K562 (cell line): ENCODE data around the gene HOXA7. TPM values are rescaled to one million over a fixed set of nuclear protein-coding genes. Genes with fewer than 3 reads are reported as not detected.

Experiments used
- ATAC-seq: fragments of 200-7000 bp; cut with Tn5 transposase; 3 replicates; pipeline ENCODE4 v1.9.1; 2020; ENCODE audit warnings: moderate library complexity
- BruUV-seq: library from RNA; stranded (reverse); fragments of 400-500 nt; replicated peaks from 2 replicates; lab custom pipeline; 2021; lab: Mats Ljungman, UMichigan
- CTCF ChIA-PET: fragments of 300-600 bp; formaldehyde crosslinking; extraction: SDS; loops from one replicate; lab custom pipeline; 2021; ENCODE audit warnings: low intra/inter-chr PET ratio; lab: Yijun Ruan, JAX
- POLR2A ChIA-PET: fragments of 300-600, 350-650 bp; sonication (Branson Sonifier 250); formaldehyde crosslinking; extraction: SDS; loops from one replicate; lab custom pipeline; 2021; ENCODE audit warnings: antibody characterized with exemption, inconsistent platforms; lab: Yijun Ruan, JAX
- DNase-seq, 4 experiments: peaks; one replicate each; pipeline versions ENCODE4 v3.0.0 to v3.0.0-alpha.2; 2011 to 2018; ENCODE audit warnings: low spot score in 3 of 4, mixed read lengths in 3 of 4; ENCODE audit errors: extremely low read depth in 1 of 4
- FAIRE-seq: peaks from 2 replicates; lab custom pipeline; 2011; peaks lifted over from hg19 to GRCh38; lab: Jason Lieb, UNC
- H2AFZ ChIP-seq: 2 replicates; pipeline ENCODE4 v1.6.0; 2011; ENCODE audit warnings: low read depth, low read length, control low read depth, inconsistent platforms
- H3K27ac ChIP-seq: fragments of 200-600 bp; 3 replicates; pipeline ENCODE4 v1.8.0; 2011; ENCODE audit warnings: low read depth, mild to moderate bottlenecking, control low read depth, inconsistent platforms, low read length, moderate library complexity, mixed read lengths; ENCODE audit errors: extremely low read depth
- H3K27me3 ChIP-seq, 2 experiments: fragments of 300-600 bp in 1 of 2; 2 replicates in 1 of 2; 3 replicates in 1 of 2; pipeline versions ENCODE4 v1.6.0 to v1.8.0; 2011; ENCODE audit warnings: inconsistent platforms in 2 of 2, low read length in 2 of 2, mild to moderate bottlenecking in 1 of 2, mixed read lengths in 1 of 2, moderate library complexity in 1 of 2; ENCODE audit not compliant: control insufficient read depth in 2 of 2, insufficient read depth in 2 of 2
- H3K36me3 ChIP-seq: fragments of 300-600 bp; 3 replicates; pipeline ENCODE4 v1.8.0; 2011; ENCODE audit warnings: mild to moderate bottlenecking, low read length, inconsistent platforms; ENCODE audit not compliant: control insufficient read depth, insufficient read depth
- H3K4me1 ChIP-seq, 2 experiments: fragments of 200-600 bp in 1 of 2; replicated peaks in 1 of 2; 2 replicates in 1 of 2; 3 replicates in 1 of 2; pipeline versions ENCODE4 v1.5.1 to v1.8.0; 2011; ENCODE audit warnings: inconsistent platforms in 2 of 2, low read length in 2 of 2, mild to moderate bottlenecking in 1 of 2, mixed read lengths in 1 of 2, moderate library complexity in 1 of 2; ENCODE audit not compliant: control insufficient read depth in 2 of 2, insufficient read depth in 2 of 2
- H3K4me2 ChIP-seq: 2 replicates; pipeline ENCODE4 v1.6.1; 2011; ENCODE audit warnings: low read length, control low read depth, inconsistent platforms, mixed read lengths; ENCODE audit not compliant: insufficient read depth
- H3K4me3 ChIP-seq: fragments of 200-600 bp; sonication (generic), shearing (Covaris generic); 2 replicates; pipeline ENCODE4 v1.5.1; 2016; ENCODE audit warnings: control low read depth, inconsistent platforms
- H3K79me2 ChIP-seq: fragments of 200-600 bp; 3 replicates; pipeline ENCODE4 v1.8.0; 2011; ENCODE audit warnings: low read length, inconsistent platforms; ENCODE audit not compliant: control insufficient read depth, insufficient read depth
- H3K9ac ChIP-seq, 2 experiments: 2 replicates each; pipeline versions ENCODE4 v1.6.0 to v1.6.1; 2011; ENCODE audit warnings: low read depth in 2 of 2, low read length in 2 of 2, control low read depth in 1 of 2, inconsistent platforms in 1 of 2, mild to moderate bottlenecking in 1 of 2, mixed read lengths in 1 of 2; ENCODE audit not compliant: insufficient read depth in 1 of 2
- H3K9me1 ChIP-seq: one replicate; pipeline ENCODE4 v1.6.0; 2011; ENCODE audit warnings: inconsistent platforms, mild to moderate bottlenecking, low read length, moderate library complexity; ENCODE audit not compliant: control insufficient read depth, insufficient read depth
- H3K9me3 ChIP-seq: replicated peaks from 2 replicates; pipeline ENCODE4 v1.5.1; 2011; ENCODE audit warnings: low read depth, low read length, inconsistent platforms; ENCODE audit not compliant: control insufficient read depth, insufficient read depth
- H4K20me1 ChIP-seq: replicated peaks from 2 replicates; pipeline ENCODE4 v1.6.1; 2011; ENCODE audit warnings: low read length, inconsistent platforms, mixed read lengths; ENCODE audit not compliant: control insufficient read depth, insufficient read depth
- KAT8 ChIP-seq: fragments of 450-650 bp; IDR thresholded peaks from 2 replicates; pipeline ENCODE4 v1.6.1; 2016; ENCODE audit warnings: low read depth, mild to moderate bottlenecking
- KHSRP ChIP-seq: fragments of 450-650 bp; IDR thresholded peaks from 2 replicates; pipeline ENCODE4 v1.6.1; 2017
- NELFE ChIP-seq: IDR thresholded peaks from 2 replicates; pipeline ENCODE4 v1.6.1; 2011; ENCODE audit warnings: mild to moderate bottlenecking; ENCODE audit not compliant: insufficient read depth, insufficient read length
- RBM34 ChIP-seq: fragments of 200-400 bp; formaldehyde crosslinking; IDR thresholded peaks from 2 replicates; pipeline ENCODE4 v1.6.1; 2018; ENCODE audit warnings: low read length, borderline replicate concordance; ENCODE audit not compliant: insufficient read depth
- SP1 ChIP-seq: sonication (generic); formaldehyde crosslinking; IDR thresholded peaks from 2 replicates; pipeline ENCODE4 v1.8.1; 2022; ENCODE audit warnings: mild to moderate bottlenecking, missing genetic modification reagents
- SRSF3 ChIP-seq: fragments of 200-400 bp; formaldehyde crosslinking; IDR thresholded peaks from 2 replicates; pipeline ENCODE4 v1.6.1; 2016; ENCODE audit warnings: mild to moderate bottlenecking, low read length, moderate library complexity; ENCODE audit not compliant: insufficient read depth
- TCF15 ChIP-seq: fragments of 250-450 bp; sonication (Bioruptor Pico); IDR thresholded peaks from 2 replicates; pipeline ENCODE4 v1.8.0; 2022; ENCODE audit warnings: moderate library complexity, mild to moderate bottlenecking, inconsistent platforms
- TCF7 ChIP-seq: sonication (generic); IDR thresholded peaks from 2 replicates; pipeline ENCODE4 v1.6.1; 2016; ENCODE audit warnings: antibody characterized with exemption, borderline replicate concordance
- ZNF311 ChIP-seq: fragments of 250-450 bp; sonication (Bioruptor Pico); IDR thresholded peaks from 2 replicates; pipeline ENCODE4 v1.4.0; 2020; ENCODE audit warnings: mild to moderate bottlenecking, moderate library complexity
- ZNF518B ChIP-seq: fragments of 250-450 bp; sonication (Bioruptor Pico); IDR thresholded peaks from 2 replicates; pipeline ENCODE4 v1.5.0; 2021; ENCODE audit warnings: mild to moderate bottlenecking, moderate library complexity
- ZNF589 ChIP-seq: fragments of 200-800 bp; sonication (Bioruptor generic); IDR thresholded peaks from 2 replicates; pipeline ENCODE4 v1.6.1; 2016; ENCODE audit warnings: low read depth, missing genetic modification characterization, missing compliant biosample characterization
- ZZZ3 ChIP-seq: fragments of 450-650 bp; IDR thresholded peaks from 2 replicates; pipeline ENCODE4 v1.6.1; 2016; ENCODE audit warnings: antibody characterized with exemption, mild to moderate bottlenecking, moderate library complexity
- WGBS: fragments of 100-300 bp; shearing (Covaris generic); methylation state at CpG from one replicate; pipeline ENCODE4 v1.1.6; 2016; ENCODE audit warnings: low coverage, mixed read lengths; ENCODE audit not compliant: insufficient coverage; ENCODE audit errors: missing lambda C conversion rate; 5-methylcytosine and 5-hydroxymethylcytosine counted together
- in situ Hi-C: fragments of 300-500 bp; cut with MboI; formaldehyde crosslinking; loops from 4 replicates; pipeline ENCODE4 v1.15.0; 2018; ENCODE audit warnings: inconsistent platforms, mixed read lengths
- intact Hi-C: fragments of 100-400 bp; cut with micrococcal nuclease; formaldehyde crosslinking; loops from 2 replicates; pipeline ENCODE4 v1.14.2; 2022
- polyA plus RNA-seq, 8 experiments: library from polyadenylated mRNA; depleted of rRNA in 4 of 8; stranded (reverse) in 5 of 8; unstranded in 3 of 8; fragments of >200 nt; fragmentation: Nextera tagmentation in 2 of 8; fragmentation: Illumina TruSeq in 1 of 8; extraction: Ambion mirVana in 2 of 8; extraction: Trizol in 1 of 8; gene quantifications; 2 replicates each; pipeline versions ENCODE4 v1.2.1 to v1.2.3, GENCODE V29; 2011 to 2014; ENCODE audit warnings: inconsistent platforms in 1 of 8, missing spikeins in 1 of 8
- total RNA-seq, 7 experiments: library from RNA; depleted of rRNA in 6 of 7; stranded (reverse); fragments of >200 nt in 6 of 7; fragmentation: Illumina TruSeq in 2 of 7; extraction: Trizol in 2 of 7; gene quantifications; 2 replicates each; pipeline versions ENCODE4 v1.2.1 to v1.2.3, GENCODE V29; 2011 to 2021; ENCODE audit warnings: low replicate concordance in 1 of 7

Gene HOXA7
- total and polyA plus RNA-seq, 9 of the 15 experiments (the other 6 are each of a cell fraction or from before 2014, with no cell fraction given), result not detected

GRCh38 chr7:27155816-27156507 is 513 bp downstream of the HOXA7 start:
- FAIRE-seq (no peak), DNase-seq (no peak), ATAC-seq (no peak)
- Histone ChIP-seq H3K4me3 (no peak overlapping the region), H3K9me1 (no peaks in the 10 kb centered on the region), H3K9ac (no peak overlapping the region), H3K27ac (no peak overlapping the region), H3K79me2 (no peaks in the 10 kb centered on the region), H3K36me3 (no peaks in the 10 kb centered on the region), H3K4me1 (peaks cover 0 to 17% of the 10 kb centered on the region in 2 experiments; a peak in 2 of 5 replicates), H3K9me3 (no peaks in the 10 kb centered on the region), H4K20me1 (no peaks in the 10 kb centered on the region), H3K27me3 (peaks cover 26 to 89% of the 10 kb centered on the region in 2 experiments; a peak in 4 of 5 replicates), H2AFZ (no peak overlapping the region), H3K4me2 (no peak overlapping the region)
- no peak for TF ChIP-seq SRSF3
- TF ChIP-seq TCF15 (CRISPR knock-in tag), result no peak
- TF ChIP-seq SP1 (CRISPR knock-in tag), result no peak
- TF ChIP-seq NELFE, result no peak
- no peak for TF ChIP-seq RBM34
- TF ChIP-seq KAT8, result no peak
- TF ChIP-seq ZNF589 (CRISPR knock-in tag), result no peak
- TF ChIP-seq ZZZ3, result no peak
- no peak for TF ChIP-seq TCF7
- no peak for TF ChIP-seq KHSRP
- TF ChIP-seq ZNF311 (CRISPR knock-in tag), result no peak
- no peak for TF ChIP-seq ZNF518B
- in situ Hi-C loops (loop anchor here (25.0 kb wide), 3 partner anchors 644 to 1269 kb away; no protein-coding TSS in a partner anchor), intact Hi-C loops (no loop called here)
- ChIA-PET CTCF (interaction anchor here (0.6 kb wide), 1 partner anchor 461 kb away, joined by 3 read pairs; no protein-coding TSS in a partner anchor), POLR2A (interaction anchor here (0.6 kb wide), 1 partner anchor 918 kb away, joined by 4 read pairs; no protein-coding TSS in a partner anchor)
- 57% methylated on average over 58 of the region's 63 CpGs for WGBS
- BruUV-seq, result no TSS peak
